ENCODE data around the gene ADD2.

DNA sequence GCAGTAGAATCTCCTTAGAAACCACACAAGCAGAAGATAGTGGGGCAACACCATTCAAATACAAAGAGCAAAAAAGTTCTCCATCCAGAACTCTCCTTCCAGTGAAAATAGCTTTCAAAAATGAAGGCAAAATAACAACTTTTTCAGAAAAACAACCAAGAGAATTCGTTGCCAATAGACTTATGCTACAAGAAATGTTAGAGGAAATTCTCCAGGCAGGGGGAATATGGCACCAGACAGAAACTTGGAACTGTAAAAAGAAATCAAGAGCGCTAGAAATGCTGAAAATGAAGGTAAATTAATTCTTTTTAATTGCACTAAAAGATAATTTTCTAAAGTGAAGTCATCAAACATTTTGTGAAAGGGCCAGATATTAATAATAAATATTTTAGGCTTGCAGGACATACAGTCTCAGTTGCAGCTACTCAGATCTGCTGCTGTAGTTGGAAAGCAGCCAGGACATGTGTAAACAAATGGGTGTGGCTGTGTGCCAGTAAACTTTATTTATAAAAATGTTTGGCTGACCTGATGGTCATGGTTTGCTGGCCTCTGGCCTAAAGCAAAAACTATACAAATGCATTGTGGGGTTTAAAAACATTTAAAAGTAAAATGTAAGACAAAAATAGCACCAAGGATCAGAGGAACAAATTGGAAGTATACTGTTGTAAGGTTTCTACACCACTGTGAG lies 140.6 kb downstream of the ADD2 start:
- TF ChIP-seq POLR2A (IDR thresholded peaks at IDR 0.05) = no peak
- TF ChIP-seq, protein P1, sequence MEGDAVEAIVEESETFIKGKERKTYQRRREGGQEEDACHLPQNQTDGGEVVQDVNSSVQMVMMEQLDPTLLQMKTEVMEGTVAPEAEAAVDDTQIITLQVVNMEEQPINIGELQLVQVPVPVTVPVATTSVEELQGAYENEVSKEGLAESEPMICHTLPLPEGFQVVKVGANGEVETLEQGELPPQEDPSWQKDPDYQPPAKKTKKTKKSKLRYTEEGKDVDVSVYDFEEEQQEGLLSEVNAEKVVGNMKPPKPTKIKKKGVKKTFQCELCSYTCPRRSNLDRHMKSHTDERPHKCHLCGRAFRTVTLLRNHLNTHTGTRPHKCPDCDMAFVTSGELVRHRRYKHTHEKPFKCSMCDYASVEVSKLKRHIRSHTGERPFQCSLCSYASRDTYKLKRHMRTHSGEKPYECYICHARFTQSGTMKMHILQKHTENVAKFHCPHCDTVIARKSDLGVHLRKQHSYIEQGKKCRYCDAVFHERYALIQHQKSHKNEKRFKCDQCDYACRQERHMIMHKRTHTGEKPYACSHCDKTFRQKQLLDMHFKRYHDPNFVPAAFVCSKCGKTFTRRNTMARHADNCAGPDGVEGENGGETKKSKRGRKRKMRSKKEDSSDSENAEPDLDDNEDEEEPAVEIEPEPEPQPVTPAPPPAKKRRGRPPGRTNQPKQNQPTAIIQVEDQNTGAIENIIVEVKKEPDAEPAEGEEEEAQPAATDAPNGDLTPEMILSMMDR (IDR thresholded peaks at IDR 0.05) = no peak
